Mucosa of stomach (tissue), 1 donor: ENCODE results near the gene PTCD3.
A peak's percentile ranks its signal among the peaks of the same experiment; 100 is the strongest.

ENCODE experiments used
- H3K27me3 ChIP-seq: one replicate; pipeline ENCODE4 v1.7.0; 2013; ENCODE audit warnings: mild to moderate bottlenecking, low read length; ENCODE audit not compliant: control insufficient read depth, insufficient read depth
- H3K36me3 ChIP-seq: one replicate; pipeline ENCODE4 v1.7.0; 2013; ENCODE audit warnings: low read length; ENCODE audit not compliant: control insufficient read depth, insufficient read depth
- H3K4me1 ChIP-seq: one replicate; pipeline ENCODE4 v1.7.0; 2013; ENCODE audit warnings: mild to moderate bottlenecking, low read length; ENCODE audit not compliant: control insufficient read depth, insufficient read depth
- H3K4me3 ChIP-seq: one replicate; pipeline ENCODE4 v1.7.0; 2013; ENCODE audit warnings: low read length
- H3K9ac ChIP-seq: one replicate; pipeline ENCODE4 v1.7.0; 2013; ENCODE audit warnings: mild to moderate bottlenecking, low read length, moderate library complexity
- H3K9me3 ChIP-seq: one replicate; pipeline ENCODE4 v1.7.0; 2013; ENCODE audit warnings: mild to moderate bottlenecking, low read length, moderate library complexity; ENCODE audit not compliant: control insufficient read depth
- donor health status: Pancreatic carcinoma.

The PTCD3 gene

GRCh38 chr2:86105969-86106945, at the start of gene PTCD3:
Gene PTCD3, plus strand, starts transcription at chr2:86106235. Its CDS starts 13 bp downstream, at chr2:86106248.
- H3K27me3 ChIP-seq, result no peaks in the 10 kb centered on the region
- H3K9me3 ChIP-seq, result no peaks in the 10 kb centered on the region
- peaks cover 8% of the 10 kb centered on the region for H3K4me1 ChIP-seq
- peak within 1 kb of the TSS; percentile 71 for H3K9ac ChIP-seq
- H3K4me3 ChIP-seq, result peak within 1 kb of the TSS; percentile 80
- H3K36me3 ChIP-seq, result no peaks in the 10 kb centered on the region

GRCh38 chr2:86056590-86057331, 49.3 kb upstream of the PTCD3 start:
- no peaks in the 10 kb centered on the region for H3K36me3 ChIP-seq
- H3K4me3 ChIP-seq, result no peak overlapping the region
- H3K27me3 ChIP-seq, result no peaks in the 10 kb centered on the region
- H3K4me1 ChIP-seq, result no peaks in the 10 kb centered on the region
- H3K9ac ChIP-seq, result no peak overlapping the region
- H3K9me3 ChIP-seq, result no peaks in the 10 kb centered on the region

GRCh38 chr2:86062043-86062442, 44.0 kb upstream of the PTCD3 start:
- H3K9ac ChIP-seq, result no peak overlapping the region
- H3K9me3 ChIP-seq, result no peaks in the 10 kb centered on the region
- no peaks in the 10 kb centered on the region for H3K27me3 ChIP-seq
- no peaks in the 10 kb centered on the region for H3K36me3 ChIP-seq
- H3K4me3 ChIP-seq, result no peak overlapping the region
- H3K4me1 ChIP-seq, result no peaks in the 10 kb centered on the region

- no peaks in the 10 kb centered on the region for H3K9me3 ChIP-seq
- peaks cover 3% of the 10 kb centered on the region for H3K36me3 ChIP-seq
- no peak overlapping the region for H3K9ac ChIP-seq
- H3K4me1 ChIP-seq, result no peaks in the 10 kb centered on the region
- H3K27me3 ChIP-seq, result no peaks in the 10 kb centered on the region
- H3K4me3 ChIP-seq, result no peak overlapping the region
Observed at GRCh38 chr2:86064006-86064405, 42.0 kb upstream of the PTCD3 start.

GRCh38 chr2:86065512-86065911, 40.5 kb upstream of the PTCD3 start:
- Histone ChIP-seq H3K36me3 (peaks cover 10% of the 10 kb centered on the region), H3K27me3 (no peaks in the 10 kb centered on the region), H3K4me1 (no peaks in the 10 kb centered on the region), H3K9me3 (no peaks in the 10 kb centered on the region), H3K9ac (no peak overlapping the region), H3K4me3 (no peak overlapping the region)

GRCh38 chr2:86066007-86066578, 39.9 kb upstream of the PTCD3 start:
- no peaks in the 10 kb centered on the region for H3K4me1 ChIP-seq
- no peak overlapping the region for H3K4me3 ChIP-seq
- no peaks in the 10 kb centered on the region for H3K27me3 ChIP-seq
- peaks cover 10% of the 10 kb centered on the region for H3K36me3 ChIP-seq
- no peak overlapping the region for H3K9ac ChIP-seq
- H3K9me3 ChIP-seq, result no peaks in the 10 kb centered on the region

- Histone ChIP-seq H3K4me3 (no peak overlapping the region), H3K27me3 (no peaks in the 10 kb centered on the region), H3K4me1 (no peaks in the 10 kb centered on the region), H3K9ac (no peak overlapping the region), H3K36me3 (peaks cover 10% of the 10 kb centered on the region), H3K9me3 (no peaks in the 10 kb centered on the region)
Observed at GRCh38 chr2:86066915-86067314, 39.1 kb upstream of the PTCD3 start.

- H3K36me3 ChIP-seq, result peaks cover 10% of the 10 kb centered on the region
- no peaks in the 10 kb centered on the region for H3K27me3 ChIP-seq
- no peak overlapping the region for H3K4me3 ChIP-seq
- H3K4me1 ChIP-seq, result peaks cover 7% of the 10 kb centered on the region
- H3K9ac ChIP-seq, result no peak overlapping the region
- no peaks in the 10 kb centered on the region for H3K9me3 ChIP-seq
Observed at GRCh38 chr2:86068136-86068588, 37.9 kb upstream of the PTCD3 start.

- H3K9me3 ChIP-seq, result no peaks in the 10 kb centered on the region
- no peaks in the 10 kb centered on the region for H3K27me3 ChIP-seq
- H3K4me3 ChIP-seq, result no peak overlapping the region
- peaks cover 7% of the 10 kb centered on the region for H3K4me1 ChIP-seq
- H3K9ac ChIP-seq, result no peak overlapping the region
- H3K36me3 ChIP-seq, result peaks cover 10% of the 10 kb centered on the region
Observed at GRCh38 chr2:86068648-86069047, 37.4 kb upstream of the PTCD3 start.

GRCh38 chr2:86069091-86069685, 36.8 kb upstream of the PTCD3 start:
- Histone ChIP-seq H3K9ac (no peak overlapping the region), H3K4me3 (no peak overlapping the region), H3K9me3 (no peaks in the 10 kb centered on the region), H3K36me3 (peaks cover 10% of the 10 kb centered on the region), H3K27me3 (no peaks in the 10 kb centered on the region), H3K4me1 (peaks cover 7% of the 10 kb centered on the region)

GRCh38 chr2:86069783-86070339, 36.2 kb upstream of the PTCD3 start:
- Histone ChIP-seq H3K9me3 (no peaks in the 10 kb centered on the region), H3K4me1 (peaks cover 7% of the 10 kb centered on the region), H3K27me3 (no peaks in the 10 kb centered on the region), H3K4me3 (no peak overlapping the region), H3K36me3 (peaks cover 10% of the 10 kb centered on the region), H3K9ac (no peak overlapping the region)
